ENCODE results near the gene TRABD. TPM values are rescaled to one million over a fixed set of nuclear protein-coding genes. Genes with fewer than 3 reads are reported as not detected.

The TRABD gene
- total RNA-seq, 1 donor from 2014 or later, result 35.7 TPM

DNA sequence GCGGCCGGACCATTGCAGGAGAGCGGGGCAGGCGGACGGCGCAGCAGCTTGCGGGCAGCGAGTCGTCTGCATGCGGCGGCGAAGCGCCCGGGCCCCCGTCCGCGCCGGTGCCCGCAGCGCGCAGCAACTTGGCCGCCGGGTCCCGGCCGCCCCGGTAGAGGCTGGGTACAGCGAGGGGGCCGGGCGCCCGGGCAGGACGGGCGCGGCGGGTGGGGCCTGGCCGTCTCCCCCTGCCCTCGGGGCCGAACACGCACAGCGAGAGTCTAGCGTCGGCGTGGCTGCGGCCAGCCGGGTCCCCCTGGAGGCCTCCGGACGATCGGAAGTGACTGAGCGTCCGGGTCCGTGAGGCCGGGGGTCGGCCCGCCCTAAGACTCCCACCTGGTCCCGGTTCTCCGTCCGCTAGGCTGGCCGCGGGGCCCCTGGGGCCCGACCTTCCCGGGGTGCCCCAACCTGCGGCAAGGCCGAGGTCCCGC is 775 bp upstream of the TRABD start:
- Histone ChIP-seq H3K4me3 (ENCODE audit: insufficient read depth, low read depth, low read length) (peak overlapping the region; percentile 44), H3K27me3 (ENCODE audit: insufficient read depth, low read length) (no peaks in the 10 kb centered on the region), H2AFZ (ENCODE audit: low read depth, low read length) (peak overlapping the region; percentile 97), H3K4me2 (ENCODE audit: low read length) (peak overlapping the region; percentile 85), H3K9me3 (ENCODE audit: insufficient read depth, low read depth, low read length) (no peaks in the 10 kb centered on the region), H3K4me1 (ENCODE audit: insufficient read depth, low read length) (peaks cover 16% of the 10 kb centered on the region), H3K79me2 (ENCODE audit: insufficient read depth, low read length) (peaks cover 31% of the 10 kb centered on the region), H3K36me3 (ENCODE audit: insufficient read depth, low read length) (no peaks in the 10 kb centered on the region), H4K20me1 (ENCODE audit: insufficient read depth, low read length) (peaks cover 20% of the 10 kb centered on the region), H3K9ac (ENCODE audit: low read length) (peak overlapping the region; percentile 58), H3K27ac (ENCODE audit: low read depth, low read length) (no peak overlapping the region)
- Mint-ChIP-seq H3K4me3 (ENCODE audit: unreplicated experiment) (no peak overlapping the region), H3K27me3 (ENCODE audit: low read depth, unreplicated experiment) (no peaks in the 10 kb centered on the region), H3K9me3 (ENCODE audit: unreplicated experiment) (no peaks in the 10 kb centered on the region), H3K4me1 (ENCODE audit: low read depth, unreplicated experiment) (peaks cover 2% of the 10 kb centered on the region), H3K27ac (ENCODE audit: unreplicated experiment) (no peak overlapping the region), H3K36me3 (ENCODE audit: low read depth, unreplicated experiment) (no peaks in the 10 kb centered on the region)
- FAIRE-seq, result no peak
- TF ChIP-seq CTCF (IDR thresholded peaks at IDR 0.05; ENCODE audit: insufficient read depth, low read depth, low read length) (no peak), EZH2 (IDR thresholded peaks at IDR 0.05; ENCODE audit: insufficient read depth, low read length) (no peak)
- DNase-seq (ENCODE audit: low read depth), result no peak

DNA sequence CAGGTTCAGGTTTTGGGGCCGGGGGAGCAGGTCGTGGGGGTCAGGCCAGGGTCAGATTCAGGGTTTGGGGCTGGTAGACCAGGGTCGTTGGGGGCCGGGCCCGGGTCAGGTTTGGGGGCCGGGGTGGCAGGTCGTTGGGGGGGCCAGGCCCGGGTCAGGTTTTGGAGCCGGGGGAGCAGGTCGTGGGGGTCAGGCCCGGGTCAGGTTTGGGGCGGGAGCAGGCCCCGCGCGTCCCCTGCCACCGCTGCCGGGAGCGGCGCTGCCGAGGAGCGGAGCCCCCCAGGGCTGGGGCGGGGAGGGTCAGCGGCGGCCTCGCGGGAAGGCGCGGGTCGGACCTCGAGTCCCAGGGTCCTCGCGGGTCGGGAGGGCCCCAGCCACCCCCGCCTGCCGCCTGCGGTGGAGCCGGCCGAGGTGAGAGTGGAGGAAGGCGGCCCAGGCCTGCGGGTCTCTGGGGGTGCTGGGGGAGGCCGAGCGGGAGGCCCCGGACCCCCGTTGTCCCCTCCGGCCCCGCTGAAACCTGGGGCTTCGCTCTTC is 535 bp downstream of the TRABD start:
- no peak for DNase-seq (ENCODE audit: low read depth)
- TF ChIP-seq CTCF (IDR thresholded peaks at IDR 0.05; ENCODE audit: insufficient read depth, low read depth, low read length) (no peak), EZH2 (IDR thresholded peaks at IDR 0.05; ENCODE audit: insufficient read depth, low read length) (no peak)
- Histone ChIP-seq H3K4me1 (ENCODE audit: insufficient read depth, low read length) (peaks cover 27% of the 10 kb centered on the region), H3K79me2 (ENCODE audit: insufficient read depth, low read length) (peaks cover 44% of the 10 kb centered on the region), H3K27ac (ENCODE audit: low read depth, low read length) (no peak overlapping the region), H3K4me2 (ENCODE audit: low read length) (peak overlapping the region; percentile 90), H3K9ac (ENCODE audit: low read length) (peak overlapping the region; percentile 71), H4K20me1 (ENCODE audit: insufficient read depth, low read length) (peaks cover 32% of the 10 kb centered on the region), H3K27me3 (ENCODE audit: insufficient read depth, low read length) (no peaks in the 10 kb centered on the region), H3K36me3 (ENCODE audit: insufficient read depth, low read length) (no peaks in the 10 kb centered on the region), H2AFZ (ENCODE audit: low read depth, low read length) (no peak overlapping the region), H3K4me3 (ENCODE audit: insufficient read depth, low read depth, low read length) (peak overlapping the region; percentile 56), H3K9me3 (ENCODE audit: insufficient read depth, low read depth, low read length) (no peaks in the 10 kb centered on the region)
- Mint-ChIP-seq H3K4me1 (ENCODE audit: low read depth, unreplicated experiment) (peaks cover 4% of the 10 kb centered on the region), H3K27ac (ENCODE audit: unreplicated experiment) (no peak overlapping the region), H3K27me3 (ENCODE audit: low read depth, unreplicated experiment) (no peaks in the 10 kb centered on the region), H3K36me3 (ENCODE audit: low read depth, unreplicated experiment) (no peaks in the 10 kb centered on the region), H3K4me3 (ENCODE audit: unreplicated experiment) (peak overlapping the region; percentile 92), H3K9me3 (ENCODE audit: unreplicated experiment) (no peaks in the 10 kb centered on the region)
- FAIRE-seq, result no peak

DNA sequence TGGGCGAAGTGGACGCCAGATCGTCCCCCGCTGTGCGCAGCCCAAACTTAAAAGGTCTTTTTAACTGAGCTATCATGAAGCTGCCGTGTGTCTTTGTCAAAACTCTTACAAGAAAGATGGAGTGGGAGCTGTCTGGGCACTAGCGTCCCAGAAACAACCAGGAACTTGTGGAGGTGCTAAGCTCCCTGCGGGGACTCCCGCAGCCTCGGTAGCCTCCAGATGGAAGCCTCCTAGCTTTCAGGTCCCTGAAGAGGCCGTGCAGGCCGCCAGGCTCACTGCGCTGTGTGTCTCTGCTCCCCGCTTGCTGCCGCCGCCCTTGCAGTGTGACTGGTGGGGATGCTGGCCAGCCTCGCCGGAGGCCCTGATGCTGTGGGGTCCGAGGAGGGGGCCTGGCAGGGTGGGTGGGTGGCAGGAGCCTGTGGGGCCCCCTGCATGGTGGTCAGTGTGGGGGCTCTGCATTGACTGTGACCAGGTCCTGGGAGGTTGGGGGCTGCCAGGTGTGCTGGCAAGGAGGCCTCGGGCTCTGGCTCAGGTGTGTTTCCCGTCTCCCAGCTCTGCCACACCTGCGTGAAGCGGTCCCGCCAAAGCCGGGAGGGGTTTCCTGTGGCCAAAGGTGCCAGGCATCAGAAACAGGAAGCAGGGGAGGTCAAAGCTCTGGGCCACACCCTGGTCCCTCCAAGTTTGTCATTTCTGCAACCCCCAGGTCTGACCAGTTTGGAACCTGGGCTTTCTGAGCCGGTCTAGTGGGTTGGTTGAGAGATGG is 1.2 kb downstream of the TRABD start:
- FAIRE-seq (no peak), DNase-seq (ENCODE audit: low read depth) (no peak)
- peaks cover 3% of the 10 kb centered on the region for H3K36me3 Mint-ChIP-seq (ENCODE audit: low read depth, unreplicated experiment)
- H3K27me3 Mint-ChIP-seq (ENCODE audit: low read depth, unreplicated experiment), result no peaks in the 10 kb centered on the region
- Histone ChIP-seq H3K27ac (ENCODE audit: low read depth, low read length) (no peak overlapping the region), H3K79me2 (ENCODE audit: insufficient read depth, low read length) (peaks cover 51% of the 10 kb centered on the region), H3K4me1 (ENCODE audit: insufficient read depth, low read length) (peaks cover 27% of the 10 kb centered on the region), H2AFZ (ENCODE audit: low read depth, low read length) (no peak overlapping the region), H3K36me3 (ENCODE audit: insufficient read depth, low read length) (no peaks in the 10 kb centered on the region), H3K9ac (ENCODE audit: low read length) (peak overlapping the region; percentile 71), H4K20me1 (ENCODE audit: insufficient read depth, low read length) (peaks cover 38% of the 10 kb centered on the region), H3K27me3 (ENCODE audit: insufficient read depth, low read length) (no peaks in the 10 kb centered on the region), H3K4me3 (ENCODE audit: insufficient read depth, low read depth, low read length) (peak overlapping the region; percentile 56), H3K4me2 (ENCODE audit: low read length) (peak overlapping the region; percentile 90), H3K9me3 (ENCODE audit: insufficient read depth, low read depth, low read length) (no peaks in the 10 kb centered on the region)
- no peaks in the 10 kb centered on the region for H3K9me3 Mint-ChIP-seq (ENCODE audit: unreplicated experiment)
- peak overlapping the region; percentile 92 for H3K4me3 Mint-ChIP-seq (ENCODE audit: unreplicated experiment)
- H3K27ac Mint-ChIP-seq (ENCODE audit: unreplicated experiment), result peak overlapping the region; percentile 10
- H3K4me1 Mint-ChIP-seq (ENCODE audit: low read depth, unreplicated experiment), result peaks cover 8% of the 10 kb centered on the region
- TF ChIP-seq EZH2 (IDR thresholded peaks at IDR 0.05; ENCODE audit: insufficient read depth, low read length) (no peak), CTCF (IDR thresholded peaks at IDR 0.05; ENCODE audit: insufficient read depth, low read depth, low read length) (no peak)
